Tibial nerve (tissue), 4 donors: ENCODE results near the gene TRIM45.

Source experiments
- EP300 ChIP-seq, 2 donors: sonication (generic); formaldehyde crosslinking; IDR thresholded peaks; one replicate each; pipeline ENCODE4 v1.6.1; 2017; ENCODE audit warnings: antibody characterized with exemption in 2 of 2, mild to moderate bottlenecking in 1 of 2
- POLR2A ChIP-seq, 2 donors: fragments of 450-650 bp; IDR thresholded peaks; one replicate each; pipeline ENCODE4 v1.6.1; 2017; ENCODE audit warnings: antibody characterized with exemption in 2 of 2, mild to moderate bottlenecking in 2 of 2, moderate library complexity in 2 of 2
- TF ChIP-seq, protein P1 (sequence below), 5 experiments: fragments of 200-600 bp in 3 of 5; fragments of 450-650 bp in 2 of 5; sonication (generic) in 3 of 5; IDR thresholded peaks; one replicate each; pipeline ENCODE4 v1.5.1; 2016 to 2019; ENCODE audit warnings: antibody characterized with exemption in 5 of 5, mild to moderate bottlenecking in 3 of 5, moderate library complexity in 2 of 5

DNA sequence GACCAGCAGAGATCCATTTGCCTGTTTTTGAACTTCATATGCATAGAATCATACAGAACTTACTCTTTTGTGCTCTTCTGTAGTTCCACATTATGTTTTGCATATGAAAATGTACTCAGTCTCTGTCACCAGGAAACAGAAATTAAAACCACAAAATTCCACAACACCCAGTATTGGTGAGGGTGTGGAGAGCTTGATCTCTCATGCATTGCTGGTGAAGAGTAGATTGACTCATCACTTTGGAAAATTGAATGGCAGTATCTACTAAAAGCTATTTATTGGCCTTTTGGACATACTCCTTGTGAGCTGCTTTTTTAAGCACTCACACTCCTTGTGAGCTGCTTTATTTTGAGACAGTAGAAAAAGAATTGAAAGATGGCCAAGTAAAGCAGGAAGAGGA is 45.9 kb upstream of the TRIM45 start:
- TF ChIP-seq POLR2A (IDR thresholded peaks at IDR 0.05) (no peak), EP300 (IDR thresholded peaks at IDR 0.05) (no peak)
- TF ChIP-seq, protein P1, sequence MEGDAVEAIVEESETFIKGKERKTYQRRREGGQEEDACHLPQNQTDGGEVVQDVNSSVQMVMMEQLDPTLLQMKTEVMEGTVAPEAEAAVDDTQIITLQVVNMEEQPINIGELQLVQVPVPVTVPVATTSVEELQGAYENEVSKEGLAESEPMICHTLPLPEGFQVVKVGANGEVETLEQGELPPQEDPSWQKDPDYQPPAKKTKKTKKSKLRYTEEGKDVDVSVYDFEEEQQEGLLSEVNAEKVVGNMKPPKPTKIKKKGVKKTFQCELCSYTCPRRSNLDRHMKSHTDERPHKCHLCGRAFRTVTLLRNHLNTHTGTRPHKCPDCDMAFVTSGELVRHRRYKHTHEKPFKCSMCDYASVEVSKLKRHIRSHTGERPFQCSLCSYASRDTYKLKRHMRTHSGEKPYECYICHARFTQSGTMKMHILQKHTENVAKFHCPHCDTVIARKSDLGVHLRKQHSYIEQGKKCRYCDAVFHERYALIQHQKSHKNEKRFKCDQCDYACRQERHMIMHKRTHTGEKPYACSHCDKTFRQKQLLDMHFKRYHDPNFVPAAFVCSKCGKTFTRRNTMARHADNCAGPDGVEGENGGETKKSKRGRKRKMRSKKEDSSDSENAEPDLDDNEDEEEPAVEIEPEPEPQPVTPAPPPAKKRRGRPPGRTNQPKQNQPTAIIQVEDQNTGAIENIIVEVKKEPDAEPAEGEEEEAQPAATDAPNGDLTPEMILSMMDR (IDR thresholded peaks at IDR 0.05): no peak
